ENCODE results near the gene FTO.

GRCh38 chr16:53766304-53767016 lies 62.5 kb downstream of the FTO start:
- TF ChIP-seq CTCF (IDR thresholded peaks at IDR 0.05): no peak
- no peak for TF ChIP-seq POLR2A (IDR thresholded peaks at IDR 0.05)

Data from adrenal gland (tissue), 5 donors.